Measurements from ENCODE around the gene ACSF3. TPM values are rescaled to one million over a fixed set of nuclear protein-coding genes. Genes with fewer than 3 reads are reported as not detected.

ACSF3 gene
- total and polyA plus RNA-seq, 3 experiments from 2014 or later: 35.5 to 43.9 (median 43.6) TPM

DNA sequence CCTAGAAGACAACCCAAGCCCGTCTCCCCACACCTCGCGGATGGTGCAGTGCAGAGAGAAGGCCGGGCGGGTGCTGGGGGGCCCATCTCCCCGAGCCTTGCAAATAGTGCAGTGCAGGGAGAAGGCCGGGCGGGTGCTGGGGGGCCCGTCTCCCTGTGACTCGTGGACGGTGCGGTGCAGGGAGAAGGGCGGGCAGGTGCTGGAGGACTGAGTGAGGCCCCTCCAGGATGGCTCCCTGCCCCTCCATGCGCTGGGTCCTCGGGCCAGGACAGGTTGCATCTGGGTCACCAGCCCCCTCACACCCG is 40.0 kb upstream of the ACSF3 start:
- H3K9me3 Mint-ChIP-seq: peaks cover 0 to 2% (median 0%) of the 10 kb centered on the region in 5 donors
- no peak overlapping the region for H3K27ac Mint-ChIP-seq
- POLR2A ChIA-PET: no interaction called here
- Histone ChIP-seq H3K36me3 (ENCODE audit: insufficient read depth, low read length) (no peaks in the 10 kb centered on the region), H3K9me3 (ENCODE audit: low read length) (no peaks in the 10 kb centered on the region), H3K4me3 (ENCODE audit: low read length) (no peak overlapping the region), H3K4me1 (ENCODE audit: insufficient read depth, low read length) (no peaks in the 10 kb centered on the region), H3K27me3 (ENCODE audit: insufficient read depth, low read length, poor library complexity, severe bottlenecking) (no peaks in the 10 kb centered on the region), H3K27ac (ENCODE audit: low read depth, low read length) (no peak overlapping the region)
- H3K4me3 Mint-ChIP-seq: no peak overlapping the region
- no peaks in the 10 kb centered on the region for H3K36me3 Mint-ChIP-seq
- CTCF ChIA-PET: no interaction called here
- no peaks in the 10 kb centered on the region for H3K4me1 Mint-ChIP-seq
- no peak for DNase-seq
- peaks cover 0 to 1% of the 10 kb centered on the region in 2 donors for H3K27me3 Mint-ChIP-seq

DNA sequence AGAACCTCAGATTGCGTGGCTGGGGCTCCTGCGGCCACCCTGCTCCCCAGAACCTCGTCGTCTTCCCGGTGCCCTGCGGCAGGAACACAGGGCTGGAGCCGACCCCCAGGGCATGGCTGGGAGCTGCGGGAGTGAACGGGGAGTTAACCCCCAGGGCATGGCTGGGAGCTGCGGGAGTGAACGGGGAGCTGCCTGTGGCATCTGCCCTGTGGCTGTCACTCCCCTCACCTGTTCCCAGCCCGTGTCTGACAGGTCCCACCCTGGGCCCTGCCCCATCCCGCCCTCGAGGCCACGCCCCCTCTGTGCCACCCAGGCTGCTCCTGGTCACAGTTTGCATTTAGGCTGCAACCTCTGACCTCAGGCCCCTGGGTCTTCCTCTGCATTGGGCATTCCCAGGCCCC is 39.4 kb upstream of the ACSF3 start:
- H3K27me3 ChIP-seq (ENCODE audit: insufficient read depth, low read length, poor library complexity, severe bottlenecking): no peaks in the 10 kb centered on the region
- H3K4me3 ChIP-seq (ENCODE audit: low read length): no peak overlapping the region
- ChIA-PET POLR2A (no interaction called here), CTCF (no interaction called here)
- H3K36me3 ChIP-seq (ENCODE audit: insufficient read depth, low read length): no peaks in the 10 kb centered on the region
- H3K4me1 ChIP-seq (ENCODE audit: insufficient read depth, low read length): no peaks in the 10 kb centered on the region
- Mint-ChIP-seq H3K27me3 (peaks cover 0 to 1% of the 10 kb centered on the region in 2 donors), H3K9me3 (peaks cover 0 to 2% (median 0%) of the 10 kb centered on the region in 5 donors), H3K36me3 (no peaks in the 10 kb centered on the region), H3K4me1 (no peaks in the 10 kb centered on the region), H3K4me3 (no peak overlapping the region), H3K27ac (no peak overlapping the region)
- DNase-seq: no peak
- H3K9me3 ChIP-seq (ENCODE audit: low read length): no peaks in the 10 kb centered on the region
- no peak overlapping the region for H3K27ac ChIP-seq (ENCODE audit: low read depth, low read length)

DNA sequence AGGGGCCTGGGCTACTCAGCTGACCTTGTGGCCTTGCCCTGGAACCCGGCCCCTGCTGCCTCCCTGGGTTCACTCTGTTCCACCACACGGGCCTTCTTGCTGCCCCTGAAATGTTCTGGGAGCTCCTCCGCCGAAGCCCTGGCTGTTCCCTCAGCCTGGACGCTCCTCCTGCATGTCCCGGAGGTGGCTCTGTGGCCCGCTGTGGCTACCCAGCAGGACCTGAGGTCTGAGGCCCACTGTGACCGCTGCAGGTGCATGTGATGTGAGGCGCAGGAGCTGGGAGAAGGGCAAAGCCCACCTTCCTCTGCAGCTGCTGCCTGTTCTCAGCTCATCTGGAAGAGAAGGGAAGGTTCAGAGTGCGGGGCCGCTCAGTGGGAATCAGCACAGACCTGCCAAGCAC is 38.9 kb upstream of the ACSF3 start:
- H3K9me3 Mint-ChIP-seq: peaks cover 0 to 2% (median 0%) of the 10 kb centered on the region in 5 donors
- peak overlapping the region in 1 of 7 donors; percentile 56 for H3K4me3 Mint-ChIP-seq
- peak overlapping the region in 1 of 8 donors; percentile 86 for H3K27ac Mint-ChIP-seq
- ChIA-PET POLR2A (no interaction called here), CTCF (no interaction called here)
- H3K36me3 Mint-ChIP-seq: no peaks in the 10 kb centered on the region
- DNase-seq: no peak
- no peaks in the 10 kb centered on the region for H3K27me3 ChIP-seq (ENCODE audit: insufficient read depth, low read length, poor library complexity, severe bottlenecking)
- H3K27me3 Mint-ChIP-seq: peaks cover 0 to under 1% of the 10 kb centered on the region in 2 donors
- H3K36me3 ChIP-seq (ENCODE audit: insufficient read depth, low read length): no peaks in the 10 kb centered on the region
- H3K4me1 ChIP-seq (ENCODE audit: insufficient read depth, low read length): no peaks in the 10 kb centered on the region
- H3K4me3 ChIP-seq (ENCODE audit: low read length): no peak overlapping the region
- H3K9me3 ChIP-seq (ENCODE audit: low read length): no peaks in the 10 kb centered on the region
- H3K27ac ChIP-seq (ENCODE audit: low read depth, low read length): no peak overlapping the region
- no peaks in the 10 kb centered on the region for H3K4me1 Mint-ChIP-seq

DNA sequence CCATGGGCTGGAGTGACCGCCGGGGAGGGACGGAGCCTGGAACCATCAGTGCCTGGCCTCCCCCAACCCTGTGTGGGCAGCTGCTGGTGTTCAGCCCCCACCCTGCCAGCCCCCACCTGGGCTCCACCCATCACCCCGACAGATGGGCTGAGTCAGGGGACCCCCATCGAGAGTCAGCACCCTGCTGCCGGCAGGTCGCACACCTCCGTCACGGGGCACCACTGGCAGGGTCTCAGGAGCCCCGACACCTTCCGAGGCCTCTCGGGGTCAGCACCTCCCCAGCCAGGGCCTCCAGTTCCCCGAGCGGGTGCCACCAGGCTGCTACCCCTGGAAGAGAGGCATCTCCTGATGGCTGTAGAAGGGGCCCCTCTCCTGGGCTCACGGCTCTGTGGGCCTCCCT is 38.3 kb upstream of the ACSF3 start:
- H3K36me3 ChIP-seq (ENCODE audit: insufficient read depth, low read length): no peaks in the 10 kb centered on the region
- H3K36me3 Mint-ChIP-seq: no peaks in the 10 kb centered on the region
- H3K27me3 ChIP-seq (ENCODE audit: insufficient read depth, low read length, poor library complexity, severe bottlenecking): no peaks in the 10 kb centered on the region
- no peak overlapping the region for H3K27ac ChIP-seq (ENCODE audit: low read depth, low read length)
- peaks cover 0 to 2% (median 0%) of the 10 kb centered on the region in 5 donors for H3K9me3 Mint-ChIP-seq
- H3K27ac Mint-ChIP-seq: no peak overlapping the region
- H3K4me3 ChIP-seq (ENCODE audit: low read length): no peak overlapping the region
- H3K9me3 ChIP-seq (ENCODE audit: low read length): no peaks in the 10 kb centered on the region
- DNase-seq: no peak
- no peaks in the 10 kb centered on the region for H3K27me3 Mint-ChIP-seq
- no peaks in the 10 kb centered on the region for H3K4me1 Mint-ChIP-seq
- CTCF ChIA-PET: no interaction called here
- no peak overlapping the region for H3K4me3 Mint-ChIP-seq
- no peaks in the 10 kb centered on the region for H3K4me1 ChIP-seq (ENCODE audit: insufficient read depth, low read length)
- POLR2A ChIA-PET: no interaction called here

DNA sequence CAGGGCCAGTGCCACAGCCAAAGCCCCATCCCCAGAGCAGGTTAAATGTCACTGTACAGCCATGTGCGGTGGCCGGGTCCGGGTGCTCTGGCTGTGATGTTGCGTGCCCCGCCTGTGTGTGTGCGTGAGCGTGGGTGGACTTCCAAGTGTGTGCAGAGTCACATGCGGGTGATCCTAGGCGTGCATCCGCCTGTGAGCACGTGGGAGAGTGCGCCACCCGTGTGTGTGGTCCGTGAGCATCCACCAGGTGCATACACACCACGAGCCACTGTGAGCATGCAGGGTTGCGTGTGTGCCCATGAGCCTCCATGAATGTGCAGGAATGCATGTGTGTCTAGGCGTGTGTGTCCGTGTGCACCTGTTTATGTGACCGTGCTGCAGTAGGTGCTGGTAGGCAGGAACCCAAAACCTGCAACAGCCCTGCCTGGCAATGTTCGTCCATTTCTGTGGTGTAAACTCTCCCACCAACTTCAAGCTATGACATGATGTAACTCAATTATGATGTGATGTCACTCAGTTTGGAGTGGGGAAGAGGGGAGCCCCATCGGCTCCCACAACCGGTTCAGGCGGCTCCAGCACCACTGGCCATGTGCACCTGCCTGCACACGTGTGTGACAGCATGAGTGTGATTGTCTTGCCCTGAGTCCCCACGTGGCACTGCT is 37.6 kb upstream of the ACSF3 start:
- H3K27ac ChIP-seq (ENCODE audit: low read depth, low read length): no peak overlapping the region
- H3K4me1 Mint-ChIP-seq: no peaks in the 10 kb centered on the region
- H3K36me3 ChIP-seq (ENCODE audit: insufficient read depth, low read length): no peaks in the 10 kb centered on the region
- H3K36me3 Mint-ChIP-seq: no peaks in the 10 kb centered on the region
- no peaks in the 10 kb centered on the region for H3K4me1 ChIP-seq (ENCODE audit: insufficient read depth, low read length)
- H3K4me3 ChIP-seq (ENCODE audit: low read length): no peak overlapping the region
- no peaks in the 10 kb centered on the region for H3K27me3 ChIP-seq (ENCODE audit: insufficient read depth, low read length, poor library complexity, severe bottlenecking)
- no peak overlapping the region for H3K27ac Mint-ChIP-seq
- DNase-seq: no peak
- ChIA-PET POLR2A (no interaction called here), CTCF (no interaction called here)
- H3K27me3 Mint-ChIP-seq: no peaks in the 10 kb centered on the region
- H3K9me3 ChIP-seq (ENCODE audit: low read length): no peaks in the 10 kb centered on the region
- H3K4me3 Mint-ChIP-seq: no peak overlapping the region
- peaks cover 0 to 2% (median 0%) of the 10 kb centered on the region in 5 donors for H3K9me3 Mint-ChIP-seq

DNA sequence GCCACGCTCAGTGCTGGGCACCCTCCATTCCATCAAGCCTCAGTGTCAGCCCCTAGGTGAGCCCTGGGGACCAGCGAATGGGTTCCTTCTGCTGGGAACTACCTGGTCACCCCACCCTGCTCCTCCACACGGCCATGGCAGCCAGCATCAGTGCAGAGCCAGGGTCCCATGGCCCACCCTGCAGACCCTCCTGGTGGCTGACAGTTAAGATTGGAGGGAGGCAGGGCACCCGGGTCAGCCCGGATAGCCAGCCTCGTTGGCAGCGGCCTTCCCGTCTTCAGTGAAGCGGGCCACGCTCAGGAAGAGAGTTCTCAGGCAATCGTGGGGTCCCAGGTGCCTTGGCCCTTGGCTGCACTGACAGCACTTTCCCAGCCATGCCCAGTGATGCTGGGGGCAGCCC is 37.1 kb upstream of the ACSF3 start:
- H3K9me3 Mint-ChIP-seq: peaks cover 0 to 2% (median 0%) of the 10 kb centered on the region in 5 donors
- H3K4me1 Mint-ChIP-seq: no peaks in the 10 kb centered on the region
- H3K27me3 Mint-ChIP-seq: no peaks in the 10 kb centered on the region
- Histone ChIP-seq H3K27me3 (ENCODE audit: insufficient read depth, low read length, poor library complexity, severe bottlenecking) (no peaks in the 10 kb centered on the region), H3K4me3 (ENCODE audit: low read length) (no peak overlapping the region), H3K9me3 (ENCODE audit: low read length) (no peaks in the 10 kb centered on the region), H3K36me3 (ENCODE audit: insufficient read depth, low read length) (no peaks in the 10 kb centered on the region), H3K27ac (ENCODE audit: low read depth, low read length) (no peak overlapping the region), H3K4me1 (ENCODE audit: insufficient read depth, low read length) (no peaks in the 10 kb centered on the region)
- no peak overlapping the region for H3K4me3 Mint-ChIP-seq
- no peak for DNase-seq
- no peak overlapping the region for H3K27ac Mint-ChIP-seq
- ChIA-PET POLR2A (no interaction called here), CTCF (no interaction called here)
- no peaks in the 10 kb centered on the region for H3K36me3 Mint-ChIP-seq

DNA sequence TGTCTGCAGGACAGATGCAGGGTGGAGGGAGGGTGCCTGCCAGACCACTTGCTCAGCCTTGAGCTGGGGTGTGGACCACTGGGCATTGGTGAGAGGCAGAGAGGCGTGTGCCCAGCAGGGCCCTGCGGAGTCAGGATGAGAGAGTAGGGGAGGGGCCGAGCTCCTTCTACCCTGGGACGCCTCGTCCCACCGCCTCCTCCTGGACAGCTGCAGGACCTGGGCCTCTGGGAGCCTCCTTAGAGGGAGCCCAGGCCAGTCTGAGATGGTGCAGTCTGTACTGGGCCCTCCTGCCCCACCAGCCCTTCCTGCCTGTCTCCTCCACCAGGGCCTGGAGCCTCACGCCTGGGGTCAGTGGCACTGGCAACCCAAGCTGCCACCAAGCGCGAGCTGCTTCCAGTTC is 35.9 kb upstream of the ACSF3 start:
- no peak overlapping the region for H3K4me3 ChIP-seq (ENCODE audit: low read length)
- no peaks in the 10 kb centered on the region for H3K4me1 ChIP-seq (ENCODE audit: insufficient read depth, low read length)
- H3K27me3 ChIP-seq (ENCODE audit: insufficient read depth, low read length, poor library complexity, severe bottlenecking): no peaks in the 10 kb centered on the region
- DNase-seq: no peak
- Mint-ChIP-seq H3K4me1 (no peaks in the 10 kb centered on the region), H3K27ac (no peak overlapping the region), H3K36me3 (no peaks in the 10 kb centered on the region), H3K27me3 (no peaks in the 10 kb centered on the region), H3K9me3 (peaks cover 0 to 2% (median 0%) of the 10 kb centered on the region in 5 donors), H3K4me3 (no peak overlapping the region)
- POLR2A ChIA-PET: no interaction called here
- no peaks in the 10 kb centered on the region for H3K36me3 ChIP-seq (ENCODE audit: insufficient read depth, low read length)
- CTCF ChIA-PET: no interaction called here
- H3K27ac ChIP-seq (ENCODE audit: low read depth, low read length): no peak overlapping the region
- H3K9me3 ChIP-seq (ENCODE audit: low read length): no peaks in the 10 kb centered on the region

DNA sequence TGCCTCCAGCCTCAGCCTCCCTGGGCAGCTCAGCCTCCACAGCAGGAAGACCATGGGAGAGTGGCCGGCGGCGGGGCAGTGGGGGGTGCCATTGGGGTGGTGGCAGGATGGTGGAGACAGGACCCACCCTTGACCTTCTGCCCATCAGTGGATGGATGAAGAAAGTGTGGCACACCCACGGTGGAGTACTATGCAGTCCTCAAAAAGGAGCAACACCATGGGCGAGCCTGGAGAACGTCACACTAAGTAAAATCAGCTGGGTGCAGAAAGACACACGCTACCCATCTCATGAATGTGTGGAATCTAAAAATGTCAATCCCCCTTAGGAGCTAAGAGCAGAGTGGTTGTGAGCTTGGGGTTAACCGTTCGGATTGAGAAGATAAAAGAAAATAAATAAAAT is 34.8 kb upstream of the ACSF3 start:
- Histone ChIP-seq H3K36me3 (ENCODE audit: insufficient read depth, low read length) (no peaks in the 10 kb centered on the region), H3K27ac (ENCODE audit: low read depth, low read length) (no peak overlapping the region), H3K9me3 (ENCODE audit: low read length) (no peaks in the 10 kb centered on the region), H3K4me1 (ENCODE audit: insufficient read depth, low read length) (no peaks in the 10 kb centered on the region), H3K4me3 (ENCODE audit: low read length) (no peak overlapping the region), H3K27me3 (ENCODE audit: insufficient read depth, low read length, poor library complexity, severe bottlenecking) (no peaks in the 10 kb centered on the region)
- Mint-ChIP-seq H3K27ac (no peak overlapping the region), H3K4me1 (no peaks in the 10 kb centered on the region), H3K9me3 (peaks cover 0 to 2% (median 0%) of the 10 kb centered on the region in 5 donors), H3K36me3 (no peaks in the 10 kb centered on the region), H3K27me3 (no peaks in the 10 kb centered on the region), H3K4me3 (no peak overlapping the region)
- no peak for DNase-seq
- POLR2A ChIA-PET: no interaction called here
- CTCF ChIA-PET: no interaction called here
